ENCODE measurements around the gene RASA3.

Gene RASA3

DNA sequence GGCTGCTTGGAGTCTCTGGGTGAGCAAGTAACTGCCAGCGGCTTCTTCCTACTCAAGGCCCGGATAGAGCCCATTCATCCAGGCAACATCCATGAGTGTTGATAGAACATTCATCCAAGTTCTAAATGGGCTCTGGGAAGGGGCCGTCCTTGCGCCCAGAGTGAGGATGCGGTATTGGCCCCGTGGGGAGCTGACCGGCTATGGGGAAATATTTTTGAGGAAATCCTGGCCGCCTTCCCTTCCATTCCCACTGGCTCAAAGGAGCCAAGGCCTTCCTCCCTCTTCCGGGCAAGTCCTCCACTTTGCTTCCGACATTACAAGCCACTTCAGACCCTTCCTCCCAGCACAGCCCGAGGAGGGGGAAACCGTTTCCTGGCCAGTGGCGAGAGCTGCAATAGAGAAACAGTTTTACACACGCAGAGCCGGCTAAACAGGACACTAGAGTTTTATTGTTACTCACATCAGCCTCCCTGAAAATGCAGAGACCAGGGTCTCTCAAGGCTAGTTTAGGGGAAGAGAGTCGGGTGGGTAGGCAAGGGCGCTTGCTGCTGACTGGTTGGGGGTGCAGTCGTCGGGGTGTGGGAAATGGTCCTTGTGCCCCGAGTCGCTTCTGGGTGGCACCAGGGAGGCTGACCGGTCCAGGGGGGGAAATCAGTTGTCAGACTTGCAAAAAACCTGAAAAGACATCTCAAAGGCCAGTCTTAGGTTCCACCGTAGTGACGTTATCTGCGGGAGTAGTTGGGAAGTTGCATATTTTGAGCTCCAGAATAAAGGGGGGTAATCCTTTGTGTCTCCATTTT lies 196.1 kb downstream of the RASA3 start:
- no peak for TF ChIP-seq ZNF274 (IDR thresholded peaks at IDR 0.05; ENCODE audit: low read depth, low read length)
- no peak overlapping the region for H3K4me3 ChIP-seq (ENCODE audit: low read length)

- H3K4me3 ChIP-seq (ENCODE audit: low read length), result no peak overlapping the region
- no peak for TF ChIP-seq ZNF274 (IDR thresholded peaks at IDR 0.05; ENCODE audit: low read depth, low read length)
Measured at GRCh38 chr13:113935001-113935844, 197.2 kb downstream of the RASA3 start.

GRCh38 chr13:113934576-113934975 lies 197.8 kb downstream of the RASA3 start:
- no peak overlapping the region for H3K4me3 ChIP-seq (ENCODE audit: low read length)
- TF ChIP-seq ZNF274 (IDR thresholded peaks at IDR 0.05; ENCODE audit: low read depth, low read length), result no peak

GRCh38 chr13:113933901-113934300 lies 198.5 kb downstream of the RASA3 start:
- no peak overlapping the region for H3K4me3 ChIP-seq (ENCODE audit: low read length)
- no peak for TF ChIP-seq ZNF274 (IDR thresholded peaks at IDR 0.05; ENCODE audit: low read depth, low read length)

GRCh38 chr13:113931841-113932459 lies 200.5 kb downstream of the RASA3 start:
- TF ChIP-seq ZNF274 (IDR thresholded peaks at IDR 0.05; ENCODE audit: low read depth, low read length), result no peak
- no peak overlapping the region for H3K4me3 ChIP-seq (ENCODE audit: low read length)

- no peak for TF ChIP-seq ZNF274 (IDR thresholded peaks at IDR 0.05; ENCODE audit: low read depth, low read length)
Measured at GRCh38 chr13:113930671-113931637, 201.5 kb downstream of the RASA3 start.

DNA sequence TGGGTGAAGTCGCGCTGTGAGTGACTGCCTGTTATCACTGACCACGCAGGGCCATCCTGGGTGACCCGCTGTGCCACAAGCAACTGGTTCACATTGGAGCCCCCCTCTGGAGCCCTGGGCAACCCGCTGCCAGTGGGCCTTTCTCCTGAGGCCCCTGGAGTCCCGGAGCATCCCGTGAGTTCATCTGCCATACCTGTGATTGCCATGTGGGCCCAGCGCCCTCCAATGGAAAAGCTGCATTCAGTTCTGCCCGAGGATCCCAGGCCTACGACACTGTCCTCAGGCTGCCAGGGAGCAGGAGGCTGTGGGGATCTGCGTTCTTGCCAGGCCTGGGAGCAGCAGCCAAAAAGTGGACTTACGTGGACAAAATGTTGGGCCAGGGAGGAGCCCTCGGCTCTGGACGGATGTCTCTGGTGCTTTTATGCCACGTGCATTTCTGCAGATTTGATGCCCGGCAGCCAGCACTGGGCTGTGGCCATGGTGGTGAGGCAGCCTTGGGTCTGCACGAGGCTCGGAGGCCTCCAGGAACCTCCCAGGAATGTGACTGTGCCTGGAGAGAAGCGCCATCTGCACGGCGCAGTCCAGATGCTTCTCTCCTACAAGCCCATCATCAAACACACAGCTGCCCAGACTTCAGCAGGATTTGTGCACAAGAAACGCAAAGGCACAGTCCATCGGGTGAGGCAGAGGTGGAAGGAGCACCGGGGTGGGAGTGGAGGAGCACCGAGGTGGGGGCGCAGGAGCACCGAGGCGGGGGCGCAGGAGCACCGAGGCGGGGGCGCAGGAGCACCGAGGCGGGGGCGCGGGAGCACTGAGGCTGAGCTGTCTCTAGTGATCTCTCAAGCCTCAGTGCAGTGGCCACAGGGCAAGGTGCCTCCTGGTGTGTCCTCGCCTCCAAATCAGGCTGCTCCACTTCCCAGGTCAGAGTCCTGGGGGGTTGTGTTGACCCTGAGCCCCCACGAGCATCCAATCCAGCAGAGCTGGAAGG lies 202.5 kb downstream of the RASA3 start:
- TF ChIP-seq ZNF274 (IDR thresholded peaks at IDR 0.05; ENCODE audit: low read depth, low read length), result no peak
- H3K4me3 ChIP-seq (ENCODE audit: low read length), result no peak overlapping the region

More at GRCh38 chr13:113930671-113931637, 201.5 kb downstream of the RASA3 start:
- no peak overlapping the region for H3K4me3 ChIP-seq (ENCODE audit: low read length)

DNA sequence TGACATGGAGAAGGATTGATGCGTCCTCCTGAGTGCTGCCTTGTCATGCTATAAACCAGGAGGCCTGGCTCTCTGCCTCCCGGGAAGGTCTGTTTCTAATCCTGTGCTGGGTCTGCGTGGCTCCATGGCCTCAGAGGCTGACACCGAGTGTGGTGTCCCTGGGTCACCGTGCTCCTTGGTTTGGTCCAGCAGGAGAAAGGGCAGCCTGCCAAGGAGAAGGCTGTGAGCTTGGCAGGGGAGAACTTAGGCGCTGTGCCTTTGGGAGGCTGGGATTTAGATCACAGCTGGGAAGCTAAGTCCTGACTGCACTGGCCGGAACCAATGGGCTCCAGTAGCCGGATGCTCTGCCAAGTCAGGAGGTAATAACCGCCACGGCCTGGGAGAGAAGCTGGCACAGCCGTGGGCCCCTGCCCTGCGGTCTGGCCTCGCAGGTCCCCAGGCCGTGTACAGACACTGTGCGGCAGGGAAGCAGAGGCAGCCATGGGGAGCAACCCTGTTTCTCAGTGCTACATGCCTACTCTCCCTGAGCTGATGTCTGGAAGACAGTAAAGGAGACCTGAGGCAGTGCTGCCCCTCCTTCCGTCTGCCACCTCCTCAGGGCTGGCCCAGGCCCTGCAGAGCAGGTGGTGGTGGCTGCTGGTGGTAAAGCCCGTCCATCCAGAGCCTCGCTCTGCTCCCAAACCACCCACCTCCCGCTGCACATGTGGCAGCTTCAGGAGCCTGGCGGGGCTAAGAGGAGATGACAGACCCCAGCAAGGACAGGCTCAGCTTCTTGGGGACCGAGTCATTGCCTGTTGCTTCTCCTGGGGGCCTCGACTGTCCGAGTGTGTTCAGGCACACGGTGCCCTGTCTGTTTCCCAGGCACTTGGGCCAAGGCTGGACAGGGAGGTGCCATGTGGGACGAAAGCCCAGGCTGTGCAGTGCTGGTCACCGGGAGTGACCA lies 203.5 kb downstream of the RASA3 start:
- H3K4me3 ChIP-seq (ENCODE audit: low read length), result no peak overlapping the region
- TF ChIP-seq ZNF274 (IDR thresholded peaks at IDR 0.05; ENCODE audit: low read depth, low read length), result no peak
